SK-N-SH (cell line): ENCODE measurements around the gene FGF8. TPM values are rescaled to one million over a fixed set of nuclear protein-coding genes. Genes with fewer than 3 reads are reported as not detected.

ENCODE experiments used
- CTCF ChIA-PET: fragments of 300-600, 350-600 bp; formaldehyde crosslinking; extraction: SDS; loops from one replicate; lab custom pipeline; 2021; lab: Yijun Ruan, JAX
- POLR2A ChIA-PET: fragments of 350-600 bp; sonication (Branson Sonifier 250); formaldehyde crosslinking; extraction: SDS; loops from one replicate; lab custom pipeline; 2020; ENCODE audit warnings: antibody characterized with exemption, inconsistent platforms; lab: Yijun Ruan, JAX
- DNase-seq: peaks from one replicate; pipeline ENCODE4 v3.0.0; 2012
- H2AFZ ChIP-seq: fragments of 200-600 bp; sonication (generic); 2 replicates; pipeline ENCODE4 v1.8.1; 2016; ENCODE audit warnings: antibody characterized with exemption, mild to moderate bottlenecking, low read depth
- H3F3A ChIP-seq: fragments of 200-600 bp; sonication (generic); replicated peaks from 2 replicates; pipeline ENCODE3; 2016; ENCODE audit warnings: antibody characterized with exemption, mild to moderate bottlenecking; ENCODE audit not compliant: insufficient read depth
- H3K27ac ChIP-seq, 2 experiments: fragments of 200-500 bp in 1 of 2; fragments of 200-600 bp in 1 of 2; sonication (Bioruptor generic) in 1 of 2; sonication (generic), shearing (Covaris generic) in 1 of 2; 2 replicates each; pipeline versions ENCODE4 v1.5.1 to v1.6.1; 2014 to 2016; ENCODE audit warnings: low read depth in 2 of 2, inconsistent platforms in 1 of 2, low read length in 1 of 2, mild to moderate bottlenecking in 1 of 2, mixed read lengths in 1 of 2
- H3K27me3 ChIP-seq: fragments of 200-600 bp; sonication (generic), shearing (Covaris generic); 2 replicates; pipeline ENCODE4 v1.6.1; 2016; ENCODE audit warnings: mixed run types; ENCODE audit not compliant: insufficient read depth
- H3K36me3 ChIP-seq, 2 experiments: fragments of 200-500 bp in 1 of 2; fragments of 200-600 bp in 1 of 2; sonication (Bioruptor generic) in 1 of 2; sonication (generic) in 1 of 2; replicated peaks in 1 of 2; 2 replicates each; pipeline versions ENCODE3 to v1.5.1; 2014 to 2016; ENCODE audit warnings: low read length in 1 of 2, mild to moderate bottlenecking in 1 of 2; ENCODE audit not compliant: insufficient read depth in 2 of 2, control insufficient read depth in 1 of 2
- H3K4me1 ChIP-seq, 2 experiments: fragments of 200-500 bp in 1 of 2; fragments of 200-600 bp in 1 of 2; sonication (Bioruptor generic) in 1 of 2; sonication (generic), shearing (Covaris generic) in 1 of 2; 2 replicates each; pipeline versions ENCODE4 v1.5.1 to v1.6.1; 2014 to 2016; ENCODE audit warnings: low read depth in 1 of 2, low read length in 1 of 2, mixed run types in 1 of 2; ENCODE audit not compliant: insufficient read depth in 2 of 2, control insufficient read depth in 1 of 2
- H3K4me2 ChIP-seq: fragments of 200-600 bp; sonication (generic), shearing (Covaris generic); 2 replicates; pipeline ENCODE4 v1.6.1; 2017; ENCODE audit warnings: mixed run types
- H3K4me3 ChIP-seq, 2 experiments: fragments of 200-500 bp in 1 of 2; fragments of 200-600 bp in 1 of 2; sonication (Bioruptor generic) in 1 of 2; sonication (generic), shearing (Covaris generic) in 1 of 2; 2 replicates each; pipeline versions ENCODE4 v1.5.1 to v1.8.1; 2014 to 2016; ENCODE audit warnings: low read depth in 2 of 2, inconsistent platforms in 1 of 2, low read length in 1 of 2, mild to moderate bottlenecking in 1 of 2, mixed read lengths in 1 of 2, moderate library complexity in 1 of 2
- H3K79me2 ChIP-seq: fragments of 200-600 bp; sonication (generic); 2 replicates; pipeline ENCODE4 v1.8.1; 2017; ENCODE audit warnings: mild to moderate bottlenecking; ENCODE audit not compliant: insufficient read depth
- H3K9ac ChIP-seq: fragments of 200-600 bp; sonication (generic); 2 replicates; pipeline ENCODE4 v1.6.1; 2017; ENCODE audit warnings: mixed run types
- H3K9me2 ChIP-seq: fragments of 200-600 bp; sonication (generic); 2 replicates; pipeline ENCODE4 v1.6.1; 2017; ENCODE audit warnings: mixed run types
- H3K9me3 ChIP-seq: fragments of 200-600 bp; sonication (generic); 2 replicates; pipeline ENCODE4 v1.6.1; 2017; ENCODE audit warnings: mixed run types, mild to moderate bottlenecking, moderate library complexity
- H4K20me1 ChIP-seq: fragments of 200-600 bp; sonication (generic); 2 replicates; pipeline ENCODE4 v1.6.1; 2017; ENCODE audit warnings: mild to moderate bottlenecking, mixed run types; ENCODE audit not compliant: insufficient read depth
- ELF1 ChIP-seq: IDR thresholded peaks from 2 replicates; pipeline ENCODE4 v1.4.0; 2012
- EZH2phosphoT487 ChIP-seq: fragments of 200-600 bp; sonication (generic); IDR thresholded peaks from 2 replicates; pipeline ENCODE4 v1.6.1; 2017; ENCODE audit warnings: low read depth, mixed run types, mild to moderate bottlenecking, antibody characterized with exemption, moderate library complexity, borderline replicate concordance
- FOXJ3 ChIP-seq: sonication (generic); formaldehyde crosslinking; IDR thresholded peaks from 2 replicates; pipeline ENCODE4 v1.5.1; 2020; ENCODE audit warnings: mild to moderate bottlenecking, missing genetic modification reagents
- IRF3 ChIP-seq: fragments of 150-350 bp; IDR thresholded peaks from 2 replicates; pipeline ENCODE4 v1.6.1; 2016; ENCODE audit warnings: mild to moderate bottlenecking, low read depth, low read length
- MAX ChIP-seq: IDR thresholded peaks from 2 replicates; pipeline ENCODE4 v1.4.0; 2012; ENCODE audit warnings: low read depth
- NFIC ChIP-seq: IDR thresholded peaks from 2 replicates; pipeline ENCODE4 v1.4.0; 2012; ENCODE audit warnings: borderline replicate concordance
- PBX3 ChIP-seq: IDR thresholded peaks from 2 replicates; pipeline ENCODE4; 2012
- RCOR1 ChIP-seq: fragments of 150-350 bp; IDR thresholded peaks from 2 replicates; pipeline ENCODE4 v1.6.1; 2017; ENCODE audit warnings: antibody characterized with exemption, low read length
- REST ChIP-seq: IDR thresholded peaks from 2 replicates; pipeline ENCODE4 v1.6.1; 2012; ENCODE audit warnings: mild to moderate bottlenecking, low read depth, low read length, moderate library complexity
- RFX5 ChIP-seq: IDR thresholded peaks from 2 replicates; pipeline ENCODE4 v1.6.1; 2012; ENCODE audit warnings: mild to moderate bottlenecking, improper control_type of control experiment, low read length
- SIN3A ChIP-seq: IDR thresholded peaks from 2 replicates; pipeline ENCODE4 v1.6.1; 2012; ENCODE audit warnings: low read depth, mild to moderate bottlenecking, low read length, moderate library complexity, borderline replicate concordance
- SMC3 ChIP-seq: IDR thresholded peaks from 2 replicates; pipeline ENCODE4 v1.6.1; 2012; ENCODE audit warnings: low read depth, low read length, improper control_type of control experiment
- TCF12 ChIP-seq: IDR thresholded peaks from 2 replicates; pipeline ENCODE4 v1.4.0; 2012
- USF1 ChIP-seq: IDR thresholded peaks from 2 replicates; pipeline ENCODE4 v1.4.0; 2012; ENCODE audit warnings: low read depth, borderline replicate concordance
- USF2 ChIP-seq: fragments of 150-350 bp; IDR thresholded peaks from 2 replicates; pipeline ENCODE4 v1.6.1; 2017; ENCODE audit warnings: antibody characterized with exemption, low read length, low read depth, borderline replicate concordance
- WGBS: methylation state at CpG from one replicate; pipeline ENCODE4 v1.1.6; 2017; ENCODE audit warnings: low lambda C conversion rate; 5-methylcytosine and 5-hydroxymethylcytosine counted together
- polyA plus RNA-seq, 3 experiments: library from polyadenylated mRNA; depleted of rRNA; stranded (reverse); fragments of >200 nt; gene quantifications; 2 replicates each; pipeline ENCODE4 v1.2.3, GENCODE V29; 2012

Gene FGF8
- polyA plus RNA-seq, 1 of the 3 experiments (the other 2 are of a cell fraction), result not detected

- H3K9me3 ChIP-seq, result no peaks in the 10 kb centered on the region
- H3K27ac ChIP-seq, result no peak overlapping the region
- WGBS, result 42% methylated on average over 2 of the region's 2 CpGs
- no peaks in the 10 kb centered on the region for H3K9me2 ChIP-seq
- no peaks in the 10 kb centered on the region for H3K36me3 ChIP-seq
- no peak overlapping the region for H3K4me2 ChIP-seq
- no peak for DNase-seq
- no peaks in the 10 kb centered on the region; the same call in 1 of the 2 replicates for H3K27me3 ChIP-seq
- ChIA-PET CTCF (no interaction called here), POLR2A (no interaction called here)
- no peaks in the 10 kb centered on the region for H3K79me2 ChIP-seq
- H3K4me1 ChIP-seq, result no peaks in the 10 kb centered on the region
- no peak overlapping the region for H3K4me3 ChIP-seq
- H2AFZ ChIP-seq, result no peak overlapping the region
- H3F3A ChIP-seq, result no peaks in the 10 kb centered on the region
- H4K20me1 ChIP-seq, result no peaks in the 10 kb centered on the region
- H3K9ac ChIP-seq, result no peak overlapping the region
- TF ChIP-seq EZH2phosphoT487, result no peak
These were observed 34.0 kb downstream of the FGF8 start for GRCh38 chr10:101741938-101742337.

GRCh38 chr10:101736666-101737065 is 39.2 kb downstream of the FGF8 start:
- H3K36me3 ChIP-seq, result no peaks in the 10 kb centered on the region
- no peak overlapping the region for H3K4me2 ChIP-seq
- no peaks in the 10 kb centered on the region for H3K9me2 ChIP-seq
- no peak overlapping the region for H3K27ac ChIP-seq
- H3K79me2 ChIP-seq, result no peaks in the 10 kb centered on the region
- WGBS, result 91% methylated on average over 3 of the region's 3 CpGs
- H3K4me3 ChIP-seq, result no peak overlapping the region
- peaks cover 14% of the 10 kb centered on the region for H3K27me3 ChIP-seq
- no peak for DNase-seq
- no peaks in the 10 kb centered on the region for H4K20me1 ChIP-seq
- no peaks in the 10 kb centered on the region for H3K9me3 ChIP-seq
- ChIA-PET CTCF (no interaction called here), POLR2A (no interaction called here)
- H3F3A ChIP-seq, result no peaks in the 10 kb centered on the region
- H3K4me1 ChIP-seq, result no peaks in the 10 kb centered on the region
- TF ChIP-seq RCOR1 (no peak), USF1 (no peak)
- no peak overlapping the region for H3K9ac ChIP-seq
- no peak overlapping the region for H2AFZ ChIP-seq

GRCh38 chr10:101732096-101732495 is 43.8 kb downstream of the FGF8 start:
- POLR2A ChIA-PET, result no interaction called here
- WGBS, result 44% methylated on average over 1 of the region's 1 CpG
- TF ChIP-seq ELF1, result no peak
- TF ChIP-seq MAX, result no peak
- no peak for TF ChIP-seq REST
- TF ChIP-seq NFIC, result no peak
- TF ChIP-seq IRF3, result no peak
- no peak for TF ChIP-seq SMC3
- no peak for TF ChIP-seq RFX5
- no peak for TF ChIP-seq TCF12
- TF ChIP-seq SIN3A, result no peak
- no peak for TF ChIP-seq USF2
- no peak for TF ChIP-seq PBX3
- no peak for TF ChIP-seq FOXJ3 (CRISPR knock-in tag)

More at GRCh38 chr10:101732096-101732495, 43.8 kb downstream of the FGF8 start:
- Histone ChIP-seq H3K9ac (no peak overlapping the region), H3K9me2 (no peaks in the 10 kb centered on the region), H3K27ac (no peak overlapping the region), H3K9me3 (no peaks in the 10 kb centered on the region), H3K4me3 (no peak overlapping the region), H3K36me3 (no peaks in the 10 kb centered on the region), H3K27me3 (peaks cover 14% of the 10 kb centered on the region), H3K4me1 (no peaks in the 10 kb centered on the region), H3K4me2 (no peak overlapping the region), H4K20me1 (no peaks in the 10 kb centered on the region), H3F3A (no peaks in the 10 kb centered on the region), H3K79me2 (no peaks in the 10 kb centered on the region), H2AFZ (no peak overlapping the region)
- CTCF ChIA-PET, result interaction anchor here (0.8 kb wide), 1 partner anchor 27 kb away, joined by 3 read pairs; no protein-coding TSS in a partner anchor
- no peak for DNase-seq
